Keratinocyte (primary cell): ENCODE results near the gene PLPP3. TPM values are rescaled to one million over a fixed set of nuclear protein-coding genes. Genes with fewer than 3 reads are reported as not detected.

Source experiments
- DNase-seq: peaks from one replicate; pipeline ENCODE4 v3.0.0-alpha.2; 2011; ENCODE audit warnings: low read depth, missing footprints, low spot score
- FAIRE-seq: peaks from 2 replicates; lab custom pipeline; 2011; peaks lifted over from hg19 to GRCh38; lab: Jason Lieb, UNC
- H2AFZ ChIP-seq: 2 replicates; pipeline ENCODE4 v1.6.0; 2012; ENCODE audit warnings: low read length, control low read depth, inconsistent platforms; ENCODE audit not compliant: control insufficient read depth
- H3K27ac ChIP-seq: 2 replicates; pipeline ENCODE4 v1.5.1; 2011; ENCODE audit warnings: low read length; ENCODE audit not compliant: control insufficient read depth, insufficient read depth
- H3K27me3 ChIP-seq: 3 replicates; pipeline ENCODE4 v1.6.0; 2011; ENCODE audit warnings: low read length; ENCODE audit not compliant: control insufficient read depth, insufficient read depth; ENCODE audit errors: extremely low read depth
- H3K36me3 ChIP-seq, 2 experiments: 2 replicates in 1 of 2; 3 replicates in 1 of 2; pipeline ENCODE4 v1.5.1; 2011; ENCODE audit warnings: low read length in 2 of 2, mild to moderate bottlenecking in 1 of 2; ENCODE audit not compliant: control insufficient read depth in 2 of 2, insufficient read depth in 2 of 2; ENCODE audit errors: extremely low read depth in 1 of 2
- H3K4me1 ChIP-seq: 3 replicates; pipeline ENCODE4 v1.5.1; 2011; ENCODE audit warnings: low read length; ENCODE audit not compliant: control insufficient read depth, insufficient read depth; ENCODE audit errors: extremely low read depth
- H3K4me2 ChIP-seq: 3 replicates; pipeline ENCODE4 v1.6.0; 2011; ENCODE audit warnings: low read depth, low read length; ENCODE audit not compliant: control insufficient read depth, insufficient read depth; ENCODE audit errors: extremely low read depth
- H3K4me3 ChIP-seq, 3 experiments: fragments of 200-600 bp in 1 of 3; sonication (generic) in 1 of 3; 2 replicates in 2 of 3; 3 replicates in 1 of 3; pipeline ENCODE4 v1.5.1; 2011 to 2016; ENCODE audit warnings: low read length in 3 of 3, mild to moderate bottlenecking in 3 of 3, control low read depth in 2 of 3, inconsistent platforms in 1 of 3, low read depth in 1 of 3, mixed read lengths in 1 of 3, mixed run types in 1 of 3, moderate library complexity in 1 of 3; ENCODE audit not compliant: control insufficient read depth in 2 of 3, insufficient read depth in 2 of 3; ENCODE audit errors: extremely low read depth in 1 of 3
- H3K79me2 ChIP-seq: 2 replicates; pipeline ENCODE4 v1.6.0; 2012; ENCODE audit warnings: low read length; ENCODE audit not compliant: control insufficient read depth, insufficient read depth
- H3K9ac ChIP-seq: 3 replicates; pipeline ENCODE4 v1.6.0; 2011; ENCODE audit warnings: low read length; ENCODE audit not compliant: control insufficient read depth, insufficient read depth; ENCODE audit errors: extremely low read depth
- H3K9me1 ChIP-seq: 3 replicates; pipeline ENCODE4 v1.6.0; 2011; ENCODE audit warnings: low read length; ENCODE audit not compliant: control insufficient read depth, insufficient read depth; ENCODE audit errors: extremely low read depth
- H3K9me3 ChIP-seq: 2 replicates; pipeline ENCODE4 v1.5.1; 2012; ENCODE audit warnings: low read depth, low read length; ENCODE audit not compliant: control insufficient read depth
- H4K20me1 ChIP-seq: 3 replicates; pipeline ENCODE4 v1.6.0; 2011; ENCODE audit warnings: low read length; ENCODE audit not compliant: control insufficient read depth, insufficient read depth; ENCODE audit errors: extremely low read depth
- EZH2 ChIP-seq: IDR thresholded peaks from one replicate; pipeline ENCODE4 v1.6.1; 2012; ENCODE audit warnings: inconsistent platforms, mild to moderate bottlenecking, low read length, moderate library complexity
- dilution Hi-C: fragments of 300-500 bp; cut with MboI; formaldehyde crosslinking; loops from one replicate; pipeline ENCODE4 v1.7.0; 2020; ENCODE audit warnings: low sequenced_read_pairs; ENCODE audit not compliant: extremely low pct_ligation_motif_present
- polyA plus RNA-seq, 5 experiments: library from polyadenylated mRNA; depleted of rRNA in 3 of 5; stranded (reverse) in 3 of 5; stranded (forward) in 1 of 5; unstranded in 1 of 5; fragments of >200 nt; gene quantifications; 1 replicate in 1 of 5; 2 replicates in 3 of 5; 3 replicates in 1 of 5; pipeline versions ENCODE4 v1.2.1 to v1.2.3, GENCODE V29; 2011 to 2012; ENCODE audit warnings: missing spikeins in 2 of 5, low read depth in 1 of 5, low replicate concordance in 1 of 5
- TF ChIP-seq, protein P1 (sequence below), 3 experiments: IDR thresholded peaks in 1 of 3; conservative IDR thresholded peaks in 1 of 3; optimal IDR thresholded peaks in 1 of 3; 2 replicates in 2 of 3; 3 replicates in 1 of 3; pipeline versions ENCODE3 to v1.5.1; 2011; ENCODE audit warnings: low read length in 3 of 3, mild to moderate bottlenecking in 3 of 3, moderate library complexity in 2 of 3, control low read depth in 1 of 3, inconsistent platforms in 1 of 3; ENCODE audit not compliant: insufficient read depth in 2 of 3; ENCODE audit errors: extremely low read depth in 1 of 3

Gene PLPP3
- polyA plus RNA-seq, 1 donor (not counting 4 experiments of a cell fraction or from before 2014, with no cell fraction given): 4.0 TPM

- TF ChIP-seq, protein P1, sequence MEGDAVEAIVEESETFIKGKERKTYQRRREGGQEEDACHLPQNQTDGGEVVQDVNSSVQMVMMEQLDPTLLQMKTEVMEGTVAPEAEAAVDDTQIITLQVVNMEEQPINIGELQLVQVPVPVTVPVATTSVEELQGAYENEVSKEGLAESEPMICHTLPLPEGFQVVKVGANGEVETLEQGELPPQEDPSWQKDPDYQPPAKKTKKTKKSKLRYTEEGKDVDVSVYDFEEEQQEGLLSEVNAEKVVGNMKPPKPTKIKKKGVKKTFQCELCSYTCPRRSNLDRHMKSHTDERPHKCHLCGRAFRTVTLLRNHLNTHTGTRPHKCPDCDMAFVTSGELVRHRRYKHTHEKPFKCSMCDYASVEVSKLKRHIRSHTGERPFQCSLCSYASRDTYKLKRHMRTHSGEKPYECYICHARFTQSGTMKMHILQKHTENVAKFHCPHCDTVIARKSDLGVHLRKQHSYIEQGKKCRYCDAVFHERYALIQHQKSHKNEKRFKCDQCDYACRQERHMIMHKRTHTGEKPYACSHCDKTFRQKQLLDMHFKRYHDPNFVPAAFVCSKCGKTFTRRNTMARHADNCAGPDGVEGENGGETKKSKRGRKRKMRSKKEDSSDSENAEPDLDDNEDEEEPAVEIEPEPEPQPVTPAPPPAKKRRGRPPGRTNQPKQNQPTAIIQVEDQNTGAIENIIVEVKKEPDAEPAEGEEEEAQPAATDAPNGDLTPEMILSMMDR (optimal IDR thresholded peaks at IDR 0.05 in 1 of 3, IDR thresholded peaks at IDR 0.05 in 1 of 3, conservative IDR thresholded peaks at IDR 0.05 in 1 of 3; ENCODE audit: extremely low read depth in 1 of 3, insufficient read depth in 2 of 3, low read length in 3 of 3): no peak
- TF ChIP-seq EZH2: no peak
- H3K27ac ChIP-seq: no peak overlapping the region
- no peak overlapping the region for H3K9ac ChIP-seq
- H3K9me3 ChIP-seq: no peaks in the 10 kb centered on the region
- H2AFZ ChIP-seq: no peak overlapping the region
- DNase-seq (no peak), FAIRE-seq (no peak)
- no peaks in the 10 kb centered on the region for H3K27me3 ChIP-seq
- H4K20me1 ChIP-seq: no peaks in the 10 kb centered on the region
- H3K79me2 ChIP-seq: no peaks in the 10 kb centered on the region
- H3K4me3 ChIP-seq: no peak overlapping the region
- H3K9me1 ChIP-seq: no peaks in the 10 kb centered on the region
- H3K4me1 ChIP-seq: no peaks in the 10 kb centered on the region
- H3K36me3 ChIP-seq: no peaks in the 10 kb centered on the region
- dilution Hi-C loops: no loop called here
- H3K4me2 ChIP-seq: no peak overlapping the region
Observed at GRCh38 chr1:56466538-56466937, 112.8 kb downstream of the PLPP3 start.

DNA sequence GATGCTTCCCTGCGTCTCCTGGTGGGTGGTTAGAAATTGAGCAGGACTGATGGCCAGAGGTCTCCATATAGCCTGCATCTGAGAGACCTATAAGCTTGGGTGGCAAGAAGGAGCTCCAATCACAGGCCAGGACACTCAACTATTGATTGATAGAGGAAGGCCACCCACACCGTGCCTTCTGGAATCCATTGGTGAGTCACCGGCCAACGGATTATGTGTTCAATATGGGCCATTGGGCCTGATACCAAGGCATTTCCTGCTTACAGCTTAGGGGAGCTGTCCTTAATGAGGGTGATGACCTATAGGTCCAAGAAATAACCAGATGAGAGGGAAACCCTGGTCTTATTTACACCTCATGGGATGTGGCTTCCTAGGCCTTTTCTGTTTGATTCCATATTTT lies 115.1 kb downstream of the PLPP3 start:
- Histone ChIP-seq H3K4me1 (no peaks in the 10 kb centered on the region), H3K27me3 (no peaks in the 10 kb centered on the region), H2AFZ (no peak overlapping the region), H3K9me3 (no peaks in the 10 kb centered on the region), H3K79me2 (no peaks in the 10 kb centered on the region), H4K20me1 (no peaks in the 10 kb centered on the region), H3K4me2 (no peak overlapping the region), H3K9me1 (no peaks in the 10 kb centered on the region), H3K36me3 (no peaks in the 10 kb centered on the region), H3K27ac (no peak overlapping the region), H3K4me3 (no peak overlapping the region), H3K9ac (no peak overlapping the region)
- no peak for DNase-seq
- no peak for FAIRE-seq
- dilution Hi-C loops: no loop called here
- TF ChIP-seq, protein P1 (optimal IDR thresholded peaks at IDR 0.05 in 1 of 3, IDR thresholded peaks at IDR 0.05 in 1 of 3, conservative IDR thresholded peaks at IDR 0.05 in 1 of 3; ENCODE audit: extremely low read depth in 1 of 3, insufficient read depth in 2 of 3, low read length in 3 of 3): no peak
- TF ChIP-seq EZH2: no peak
